Left renal cortex interstitium (tissue), 4 donors: ENCODE measurements around the gene CAMTA1. TPM values are rescaled to one million over a fixed set of nuclear protein-coding genes. Genes with fewer than 3 reads are reported as not detected.

Source experiments
- DNase-seq, 4 donors: peaks; one replicate each; pipeline ENCODE4 v3.0.0-alpha.2; 2013; ENCODE audit warnings: low read depth in 4 of 4, low spot score in 2 of 4, missing footprints in 1 of 4
- polyA plus RNA-seq, 4 donors: library from polyadenylated mRNA; unstranded; fragments of 120-200 nt; gene quantifications; one replicate each; pipeline ENCODE4 v1.2.1, GENCODE V29; 2013; ENCODE audit not compliant: insufficient read length in 4 of 4

The CAMTA1 gene
- polyA plus RNA-seq, 4 donors = 76.8 to 91.3 (median 85.3) TPM

DNA sequence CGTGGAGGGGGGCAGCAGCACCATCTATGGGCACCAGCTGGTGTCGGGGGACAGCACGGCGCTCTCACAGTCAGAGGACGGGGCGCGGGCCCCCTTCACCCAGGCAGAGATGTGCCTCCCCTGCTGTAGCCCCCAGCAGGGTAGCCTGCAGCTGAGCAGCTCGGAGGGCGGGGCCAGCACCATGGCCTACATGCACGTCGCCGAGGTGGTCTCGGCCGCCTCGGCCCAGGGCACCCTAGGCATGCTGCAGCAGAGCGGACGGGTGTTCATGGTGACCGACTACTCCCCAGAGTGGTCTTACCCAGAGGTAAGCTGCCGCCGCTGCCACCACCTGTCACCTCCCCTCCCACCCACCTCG is 879.6 kb downstream of the CAMTA1 start:
- DNase-seq = no peak

DNA sequence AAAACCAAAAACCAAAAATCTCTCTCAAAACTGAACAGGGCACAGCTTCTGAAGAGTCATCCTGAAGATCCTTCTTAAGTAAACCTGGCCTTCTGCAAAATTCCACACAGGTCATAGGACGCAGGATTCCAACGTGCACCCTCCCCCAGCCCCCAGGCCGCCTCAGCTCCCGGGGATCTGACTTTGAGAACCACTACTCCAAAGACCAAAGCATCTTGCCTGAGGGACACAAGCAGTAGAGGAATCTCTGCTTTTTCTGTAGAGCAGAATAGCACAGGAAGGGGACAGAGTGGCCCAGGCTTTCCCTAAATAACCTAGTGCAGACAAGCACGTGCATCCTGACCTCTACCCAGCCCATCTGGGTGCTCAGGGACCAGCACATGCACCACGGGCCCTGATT is 881.0 kb downstream of the CAMTA1 start:
- DNase-seq = no peak

DNA sequence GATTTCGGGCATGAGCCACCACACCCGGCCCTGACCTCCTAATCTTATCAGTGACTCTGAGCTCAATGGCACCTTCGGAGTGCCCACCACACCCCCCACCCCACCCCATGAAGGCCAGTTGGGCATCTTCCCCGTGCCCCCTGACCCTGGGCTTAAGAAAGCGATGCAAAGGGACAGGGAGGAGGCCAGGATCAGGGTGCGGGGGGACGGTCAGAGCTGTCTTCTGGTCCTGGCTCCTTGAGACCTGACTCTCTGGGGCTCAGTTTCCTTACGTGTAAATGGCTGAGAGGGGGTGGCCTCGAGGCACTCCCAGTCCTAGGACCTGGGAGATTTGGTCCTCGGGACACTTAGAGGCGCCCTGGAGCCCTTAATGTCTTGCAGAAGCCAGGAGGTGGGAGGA is 881.9 kb downstream of the CAMTA1 start:
- no peak for DNase-seq

DNA sequence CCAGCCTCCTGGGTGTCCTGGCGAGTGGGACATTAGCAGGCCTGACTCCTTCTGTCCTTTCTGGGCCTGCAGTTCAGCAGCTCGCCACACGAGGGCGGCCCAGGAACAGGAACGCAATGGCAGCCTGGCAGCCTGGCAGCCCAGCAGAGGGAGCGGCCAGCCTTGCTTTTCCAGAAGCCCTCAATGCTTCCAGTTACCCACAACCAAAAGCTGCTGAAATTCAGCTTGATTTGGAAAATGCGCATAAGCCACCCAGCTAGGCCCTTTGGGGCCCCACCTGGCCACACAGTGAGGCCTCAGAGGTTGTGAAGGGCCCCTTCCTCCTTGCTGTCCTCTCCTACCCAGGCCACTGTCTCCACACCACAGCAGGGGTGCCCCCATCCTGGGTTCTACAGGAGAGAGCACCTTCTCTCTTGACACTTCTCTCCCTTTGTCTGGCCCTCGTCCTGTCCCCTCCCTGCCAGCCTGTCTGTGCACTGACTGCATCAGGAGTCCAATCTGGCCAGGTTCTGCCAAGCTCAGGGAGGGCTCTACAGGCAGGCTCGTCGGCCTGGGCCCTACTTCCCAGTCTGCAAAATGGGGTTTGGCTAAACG is 882.5 kb downstream of the CAMTA1 start:
- peak in 2 of 4 donors; percentile 67 to 69 for DNase-seq

DNA sequence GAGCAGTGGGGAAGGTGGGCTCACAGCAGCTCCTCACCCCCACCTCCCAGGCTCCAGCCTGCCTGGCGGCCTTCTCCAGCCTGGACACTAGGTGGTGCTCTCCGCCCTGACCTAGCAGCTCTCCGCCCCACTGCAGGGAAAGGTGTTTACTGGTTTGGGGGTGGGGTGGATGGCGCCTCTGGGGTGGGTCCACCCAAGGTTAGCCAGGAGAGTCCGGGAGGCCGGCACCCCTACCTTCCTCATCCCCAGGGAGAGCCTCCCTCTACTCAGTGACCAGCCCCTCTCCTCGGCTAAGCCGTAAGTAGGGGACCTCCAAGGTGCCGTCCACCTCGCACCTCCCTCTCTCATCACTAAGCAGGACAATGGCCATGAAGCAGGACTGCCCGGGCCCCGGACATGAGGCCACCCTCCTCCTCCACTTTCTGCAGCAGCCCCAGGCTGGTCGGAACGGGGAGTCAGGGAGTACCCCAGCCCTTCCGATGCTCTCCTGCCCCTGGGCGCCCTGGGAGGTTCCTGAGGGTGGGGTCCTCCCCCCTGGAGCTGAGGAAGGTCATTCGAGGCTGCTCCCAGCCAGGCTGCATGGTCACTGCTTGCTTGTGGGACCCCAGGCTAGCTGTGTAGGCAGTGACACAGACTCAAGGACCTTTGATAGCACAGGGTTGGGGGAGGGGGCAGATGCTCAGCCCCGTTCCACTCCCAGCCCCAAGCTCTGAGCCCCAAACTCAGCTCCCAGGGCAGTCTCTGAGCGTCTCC is 884.5 kb downstream of the CAMTA1 start:
- DNase-seq = no peak

DNA sequence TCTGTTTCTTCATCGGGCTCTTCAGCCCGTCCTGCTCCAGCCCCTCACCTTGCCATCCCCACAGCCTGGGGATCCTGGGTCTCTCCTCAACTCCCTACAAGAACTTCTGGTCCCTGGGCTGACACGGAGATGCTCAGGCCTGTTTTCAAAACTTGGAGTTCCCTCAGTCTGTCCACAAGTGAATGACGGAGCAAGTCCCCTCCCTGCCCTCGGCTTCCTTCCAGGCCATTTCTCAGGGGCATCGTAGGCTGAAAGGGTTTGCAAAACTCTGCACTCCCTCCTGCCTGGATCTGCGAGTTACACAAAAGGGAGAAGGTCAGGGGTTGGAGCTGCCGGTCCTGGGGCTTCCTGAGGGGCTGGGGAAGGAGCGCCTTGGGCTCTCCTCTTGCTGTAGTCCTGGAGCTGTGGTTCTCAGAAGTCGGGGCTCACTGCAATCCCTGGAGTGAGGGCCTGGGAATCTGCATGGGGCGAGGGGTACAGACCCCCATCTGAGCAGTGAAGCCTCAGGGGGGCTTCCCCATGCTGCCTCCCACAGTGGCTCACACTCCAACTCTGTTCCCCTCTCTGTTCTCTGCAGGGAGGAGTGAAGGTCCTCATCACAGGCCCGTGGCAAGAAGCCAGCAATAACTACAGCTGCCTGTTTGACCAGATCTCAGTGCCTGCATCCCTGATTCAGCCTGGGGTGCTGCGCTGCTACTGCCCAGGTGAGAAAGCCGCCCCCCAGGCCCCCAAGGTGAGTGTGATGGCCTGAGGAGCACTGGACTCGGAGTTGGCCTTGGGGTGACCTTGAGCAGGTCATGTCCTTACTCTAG is 885.3 kb downstream of the CAMTA1 start:
- DNase-seq = no peak

DNA sequence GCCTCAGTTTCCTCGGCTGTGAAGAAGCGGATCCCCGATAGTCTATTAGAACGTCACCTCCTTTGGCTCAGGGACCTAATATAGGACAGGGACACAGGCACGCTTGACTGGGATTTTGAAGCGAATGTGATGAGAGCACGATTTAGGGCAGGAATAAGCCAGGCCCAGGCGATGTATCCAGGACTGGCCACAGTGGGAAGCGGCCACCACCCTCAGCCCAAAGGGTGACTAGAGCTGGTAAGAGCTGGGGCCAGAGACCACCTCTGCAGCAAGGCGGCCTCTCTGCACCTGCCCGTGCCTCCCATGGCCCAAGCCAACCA is 885.9 kb downstream of the CAMTA1 start:
- no peak for DNase-seq

DNA sequence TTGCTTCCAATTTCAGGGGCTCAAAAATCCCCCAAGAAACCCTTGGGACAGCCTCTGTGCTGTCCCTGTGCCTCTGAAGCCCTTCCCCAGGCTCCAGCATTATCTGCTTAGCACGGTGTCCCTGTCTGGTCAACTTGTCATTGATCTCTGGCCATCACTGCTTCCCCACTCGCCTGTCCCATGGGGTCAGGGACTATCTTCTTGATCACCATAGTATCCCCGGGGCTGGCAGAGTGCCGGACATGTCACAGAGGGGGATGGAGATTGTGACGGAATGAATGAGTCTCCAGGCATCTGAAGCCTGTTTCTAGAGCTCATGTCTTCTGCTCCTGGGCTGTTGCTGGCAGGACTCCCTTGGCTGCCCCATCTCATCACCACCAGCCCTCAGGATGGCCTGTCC is 886.4 kb downstream of the CAMTA1 start:
- no peak for DNase-seq

DNA sequence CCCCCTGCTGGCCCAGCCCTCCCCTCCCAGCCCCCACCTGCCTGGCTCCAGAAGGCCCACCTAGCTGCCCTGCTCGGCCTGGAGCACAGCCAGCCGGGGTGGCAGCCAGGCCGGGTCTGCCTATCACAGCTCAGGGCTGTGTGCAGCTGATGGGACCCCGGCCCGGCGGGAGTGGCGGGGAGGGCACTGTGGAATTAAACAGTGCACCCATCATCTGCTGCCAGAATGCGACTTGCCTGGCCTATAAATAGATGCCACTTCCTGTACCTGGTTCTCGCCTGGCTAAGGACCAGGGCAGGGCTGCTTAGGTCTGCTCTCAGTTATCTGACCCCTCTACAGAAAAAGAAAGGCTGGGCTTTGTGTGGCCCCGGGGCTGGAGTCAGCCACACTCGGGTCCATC is 887.6 kb downstream of the CAMTA1 start:
- no peak for DNase-seq

DNA sequence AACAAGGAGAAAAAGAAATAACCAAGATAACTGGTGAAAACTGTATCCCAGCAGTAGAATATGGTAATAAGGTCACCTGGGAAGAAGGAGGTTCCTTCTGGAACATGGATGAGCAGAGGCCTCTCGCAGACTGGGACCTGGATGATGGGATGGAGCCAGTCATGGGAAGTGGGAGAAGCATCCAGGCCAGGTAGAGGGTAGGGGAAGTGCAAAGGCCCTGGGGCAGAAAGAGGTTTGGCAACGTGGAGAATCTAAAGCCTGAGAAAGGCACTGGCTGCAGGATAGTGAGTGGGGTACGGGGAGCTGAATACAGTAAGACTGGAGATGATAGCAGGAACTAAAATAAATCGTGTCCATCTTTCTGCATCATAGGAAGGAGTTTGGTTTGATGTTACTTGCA is 889.7 kb downstream of the CAMTA1 start:
- DNase-seq = no peak

DNA sequence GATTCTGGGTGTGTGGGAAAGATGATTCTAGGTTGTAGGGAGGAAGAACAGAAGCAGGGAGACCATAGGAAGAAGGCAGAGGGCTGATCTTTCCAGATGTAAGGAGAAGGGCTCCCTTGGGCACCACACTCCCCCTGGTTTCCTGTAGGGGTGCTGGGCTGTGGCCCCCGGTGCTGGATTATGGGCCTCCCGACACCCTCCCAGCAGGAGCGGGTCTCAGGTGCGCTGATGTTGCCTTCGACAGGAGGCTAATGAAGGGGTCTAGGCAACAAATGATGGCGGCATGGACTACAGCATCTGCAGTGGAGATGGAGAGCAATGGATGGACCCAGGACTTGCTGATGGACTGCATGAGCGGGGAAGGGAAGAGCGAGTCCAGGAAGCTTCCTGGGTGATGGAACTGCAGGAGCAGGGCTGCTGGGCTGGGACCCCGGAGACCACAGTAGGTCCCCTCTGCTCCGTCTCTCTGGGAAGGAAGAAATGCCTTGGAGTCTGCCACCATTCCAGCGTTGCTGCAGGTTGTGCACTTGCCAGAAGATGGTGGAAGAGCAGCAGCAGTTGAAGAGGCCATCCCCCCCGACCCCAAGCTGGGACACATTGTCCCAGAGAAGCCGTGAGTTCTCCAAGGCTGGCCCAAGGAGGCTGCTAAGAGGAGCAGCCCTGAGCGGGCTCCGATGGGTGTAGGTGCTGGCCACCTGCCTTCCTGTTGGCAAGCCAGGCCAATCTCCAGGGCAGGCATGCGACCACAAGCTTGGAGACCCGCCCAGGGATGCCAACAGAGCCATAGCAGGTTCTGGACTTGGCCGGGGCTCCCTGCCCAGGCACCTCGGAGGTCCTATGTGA is 890.4 kb downstream of the CAMTA1 start:
- DNase-seq = no peak

DNA sequence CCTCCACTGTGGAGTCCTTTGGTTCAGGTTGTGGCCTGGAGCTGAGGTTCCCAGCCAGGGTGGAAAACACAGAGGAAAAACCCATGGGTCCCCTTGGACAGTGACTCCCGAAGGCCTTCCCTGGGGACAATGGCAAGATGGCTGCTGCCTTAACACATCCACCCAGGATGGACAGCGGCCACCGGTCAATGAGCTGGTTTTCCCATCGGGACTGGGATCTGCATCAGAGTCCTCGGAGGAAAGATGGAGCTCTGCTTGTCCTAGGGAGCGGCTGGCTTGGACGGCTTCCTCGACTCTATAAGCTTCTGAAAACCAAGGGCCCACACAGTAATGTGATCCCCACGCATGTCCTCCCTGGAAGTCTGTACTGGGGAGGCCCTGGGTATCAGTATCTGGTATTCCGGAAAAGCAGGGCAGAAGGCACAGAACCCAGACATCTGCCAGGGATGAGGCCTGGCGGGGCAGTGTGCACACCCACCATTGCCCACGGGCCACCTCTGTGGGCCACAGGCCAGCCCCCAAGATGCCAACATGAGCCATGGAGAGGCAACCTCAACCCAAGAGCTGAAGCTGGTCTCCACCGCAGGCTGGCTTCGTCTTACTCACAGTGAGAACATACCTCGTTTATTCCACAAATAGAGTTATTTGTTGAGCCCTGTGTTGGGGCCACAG is 891.2 kb downstream of the CAMTA1 start:
- no peak for DNase-seq

DNA sequence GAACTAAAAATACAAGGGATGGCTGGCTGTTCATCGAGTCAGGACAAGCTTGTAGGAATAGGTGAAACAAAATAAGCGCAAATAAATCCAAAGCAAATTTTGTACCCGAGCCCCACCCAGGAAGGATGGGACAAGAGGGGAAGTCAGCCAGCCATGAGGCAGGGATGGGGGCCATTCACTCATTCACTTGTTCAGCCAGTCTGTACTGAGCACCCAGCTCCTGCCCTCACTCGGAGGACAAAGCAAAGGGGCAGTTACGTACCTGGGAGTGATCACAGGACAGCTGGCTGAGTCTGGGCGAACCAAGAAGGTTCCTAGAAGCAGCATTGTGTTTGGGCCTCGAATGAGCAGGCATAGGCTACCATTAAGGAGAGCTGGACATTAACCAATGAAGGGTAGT is 891.9 kb downstream of the CAMTA1 start:
- no peak for DNase-seq

DNA sequence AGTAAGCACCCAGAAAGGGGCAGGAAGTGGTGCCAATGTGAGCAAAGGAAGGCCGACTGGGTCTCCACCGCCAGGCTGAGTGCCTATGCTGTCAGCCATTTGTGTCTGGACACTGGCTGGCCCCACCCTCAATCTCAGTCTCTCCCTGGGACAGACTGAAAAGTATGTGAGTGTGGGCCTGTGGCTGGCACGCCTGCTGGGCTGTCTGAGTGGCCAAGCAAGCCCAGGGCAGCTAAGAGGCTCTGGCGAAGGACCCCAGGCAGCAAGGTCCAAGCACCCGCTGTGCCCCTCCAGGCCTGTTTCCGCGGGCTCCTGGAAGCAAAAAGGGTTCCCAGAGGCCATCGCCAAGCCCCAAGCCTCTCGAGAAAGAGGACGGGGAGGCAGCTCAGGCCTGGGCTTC is 892.6 kb downstream of the CAMTA1 start:
- DNase-seq = no peak

DNA sequence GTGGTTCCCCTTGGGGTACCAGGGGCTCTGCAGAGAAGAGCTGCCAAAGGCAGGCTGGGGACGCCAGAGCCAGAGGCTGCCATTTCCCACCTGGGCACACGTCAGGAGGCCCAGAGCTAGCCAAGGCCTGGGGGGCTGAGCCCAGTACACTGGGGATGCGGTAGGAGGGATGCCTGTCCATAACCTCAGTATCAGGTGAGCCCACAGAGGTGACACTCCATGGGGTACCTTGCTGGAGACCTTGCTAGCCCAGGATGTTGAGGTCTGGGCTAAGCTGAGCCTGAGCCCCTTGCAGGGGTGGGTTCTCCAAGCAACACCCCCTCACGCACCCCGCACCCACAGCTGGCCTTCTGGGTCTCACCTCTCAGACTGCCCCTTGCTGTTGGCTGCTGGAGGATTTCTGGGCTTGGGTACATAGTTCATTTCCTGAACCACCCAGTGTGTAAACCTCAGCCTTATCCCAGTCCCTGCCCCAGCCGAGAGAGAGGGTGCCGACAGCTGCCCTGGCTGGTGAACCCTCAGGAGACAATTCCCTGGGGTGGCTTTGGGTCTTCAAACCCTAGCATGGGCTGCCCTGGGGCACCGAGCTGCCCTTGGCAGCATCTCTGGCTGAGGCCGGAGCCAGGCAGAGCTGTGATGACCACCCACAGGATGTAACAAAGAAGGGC is 893.4 kb downstream of the CAMTA1 start:
- no peak for DNase-seq

DNA sequence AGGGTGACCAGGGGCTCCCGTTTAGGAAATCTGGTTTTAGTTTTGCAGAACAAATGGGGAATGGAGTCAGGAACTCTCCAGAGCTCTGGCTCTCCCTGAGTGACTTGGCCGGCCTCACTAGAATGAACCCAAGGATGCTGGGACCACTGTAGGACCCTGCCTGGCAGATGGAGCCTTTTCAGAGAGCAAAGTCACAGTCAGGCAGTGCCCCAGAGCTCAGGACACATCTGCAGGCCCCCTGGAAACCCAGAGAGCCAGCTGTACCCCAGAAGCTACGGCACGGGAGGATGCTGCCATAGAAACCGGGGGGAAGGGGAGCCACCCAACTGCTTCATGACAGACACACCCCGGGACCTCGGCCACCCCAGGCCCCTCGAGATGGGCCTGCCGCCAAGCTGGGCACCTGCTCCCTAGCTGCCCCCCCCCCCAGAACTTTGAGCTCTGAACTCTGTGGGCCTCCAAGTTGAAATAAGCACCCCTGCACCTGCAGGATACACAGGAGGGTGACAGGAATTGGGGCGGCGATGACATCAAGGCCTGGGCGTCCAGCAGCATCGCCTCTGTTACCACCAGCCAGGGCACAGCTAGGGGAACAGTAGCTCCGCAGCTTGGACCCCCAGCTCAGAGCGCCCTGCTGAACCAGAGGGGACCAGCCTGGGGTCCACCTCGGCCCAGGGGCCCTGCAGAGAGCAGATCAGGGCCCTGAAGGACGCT is 894.1 kb downstream of the CAMTA1 start:
- DNase-seq = no peak

DNA sequence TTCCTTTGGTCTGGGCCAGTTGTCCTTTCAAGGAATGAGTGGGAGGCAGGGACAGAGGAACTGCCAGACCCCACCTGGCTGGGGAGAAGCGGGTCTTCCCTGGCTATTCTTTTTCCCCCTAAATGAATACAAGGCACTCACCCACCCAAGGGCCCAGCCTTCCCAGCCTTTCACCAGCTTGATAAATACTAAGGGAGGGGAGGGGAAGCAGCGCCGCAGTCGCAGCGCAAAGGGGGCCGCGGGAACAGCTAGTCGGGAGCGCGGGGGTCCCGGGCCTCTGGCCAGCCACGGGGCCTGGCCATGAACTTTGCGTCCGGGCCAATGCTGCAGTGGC is 894.6 kb downstream of the CAMTA1 start:
- DNase-seq = peak in 1 of 4 donors; percentile 19

DNA sequence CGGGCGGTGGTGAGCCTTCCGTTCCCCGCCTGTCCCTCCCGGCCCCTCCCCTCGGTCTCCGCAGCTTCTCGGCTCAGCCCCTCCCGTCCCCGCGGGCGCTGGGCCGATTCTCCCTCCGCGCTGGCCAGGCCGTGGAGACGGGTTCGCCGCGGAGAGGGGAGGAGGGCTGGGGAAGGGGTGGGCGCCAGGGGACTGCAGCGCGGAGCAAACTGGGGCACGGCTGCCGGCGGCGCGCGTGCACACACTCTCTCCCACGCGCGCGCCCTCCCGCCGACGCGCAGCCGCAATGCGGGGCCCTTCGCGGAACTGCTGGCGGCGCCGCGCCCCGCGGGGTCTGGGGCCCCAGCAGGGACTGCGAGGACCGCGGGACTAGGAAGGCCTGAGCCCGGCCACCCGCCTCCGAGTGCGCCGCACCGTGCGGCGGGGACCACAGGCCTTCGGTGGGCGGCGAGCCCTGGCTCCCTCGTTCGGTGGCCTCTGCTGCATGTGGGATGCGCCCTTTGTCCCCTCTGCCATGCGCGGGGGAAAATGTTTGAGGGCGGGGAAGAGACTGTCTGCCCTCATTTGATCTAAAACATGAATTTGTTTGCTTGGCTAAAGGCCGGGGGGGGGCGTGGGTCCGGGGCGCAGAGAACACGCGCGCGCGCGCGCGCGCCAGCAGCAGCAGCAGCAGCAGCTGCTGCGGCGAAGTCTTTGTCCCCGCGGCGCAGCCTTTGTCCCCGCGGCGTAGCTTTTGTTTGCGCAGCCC is 895.1 kb downstream of the CAMTA1 start:
- DNase-seq = peak in 3 of 4 donors; percentile 39 to 62 (median 52)

DNA sequence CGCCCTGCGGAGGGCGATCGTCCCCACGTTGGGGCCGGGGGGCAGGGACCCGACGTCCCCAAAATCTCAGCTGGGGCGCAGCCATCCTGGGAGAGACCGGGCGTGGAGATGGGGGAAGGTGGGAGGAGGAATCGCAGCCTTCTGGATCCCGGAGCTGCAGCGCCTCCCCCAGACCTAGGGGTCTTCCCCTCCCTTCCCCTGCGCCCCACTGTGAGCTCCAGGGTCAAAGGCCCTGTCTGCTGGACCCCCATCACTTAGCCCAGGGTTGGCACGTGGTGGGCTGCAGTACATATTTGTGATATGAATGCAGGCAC is 895.7 kb downstream of the CAMTA1 start:
- no peak for DNase-seq
